ENCODE data around the gene CTNNA3.

The CTNNA3 gene

DNA sequence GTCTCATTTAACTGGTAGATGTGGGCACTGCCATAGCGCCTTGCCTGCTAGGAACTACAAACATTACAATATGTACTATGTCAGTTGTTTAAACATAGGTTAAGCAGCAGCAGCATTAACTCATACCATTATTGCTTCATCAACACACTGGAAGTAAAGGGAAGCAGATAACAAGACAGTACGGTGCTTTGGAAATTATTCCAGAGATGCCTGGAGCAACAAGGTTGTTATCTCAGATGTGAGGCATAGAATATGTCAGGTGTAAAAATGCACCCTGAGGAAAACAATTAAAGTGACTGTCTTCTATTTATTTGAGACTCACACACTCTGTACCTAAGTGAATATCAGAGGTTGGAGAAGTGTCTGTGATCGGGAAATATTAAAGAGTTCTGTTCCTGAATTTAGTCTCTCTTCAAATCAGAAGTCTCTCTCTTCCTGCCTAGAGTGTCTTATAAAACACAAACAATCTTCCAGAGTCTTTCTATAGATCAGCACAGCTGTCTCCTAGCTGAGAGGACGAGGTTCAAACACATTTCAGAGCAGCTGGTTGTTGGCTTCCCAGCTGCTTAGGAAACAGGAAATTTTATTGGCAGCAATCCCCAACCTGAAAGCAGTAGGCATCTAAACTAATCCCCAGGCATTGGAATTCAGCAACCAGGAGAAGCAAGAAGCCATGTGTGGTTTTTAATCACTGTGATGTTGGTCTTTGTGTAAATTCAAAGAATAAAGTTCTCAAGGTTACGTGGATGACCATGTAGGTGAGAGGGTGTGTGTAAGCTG lies 1764.5 kb downstream of the CTNNA3 start:
- H3K36me3 ChIP-seq (ENCODE audit: insufficient read depth, low read length): no peaks in the 10 kb centered on the region
- no peak overlapping the region for H2AFZ ChIP-seq (ENCODE audit: low read length)
- H4K20me1 ChIP-seq (ENCODE audit: insufficient read depth, low read length, poor library complexity, severe bottlenecking): no peaks in the 10 kb centered on the region

DNA sequence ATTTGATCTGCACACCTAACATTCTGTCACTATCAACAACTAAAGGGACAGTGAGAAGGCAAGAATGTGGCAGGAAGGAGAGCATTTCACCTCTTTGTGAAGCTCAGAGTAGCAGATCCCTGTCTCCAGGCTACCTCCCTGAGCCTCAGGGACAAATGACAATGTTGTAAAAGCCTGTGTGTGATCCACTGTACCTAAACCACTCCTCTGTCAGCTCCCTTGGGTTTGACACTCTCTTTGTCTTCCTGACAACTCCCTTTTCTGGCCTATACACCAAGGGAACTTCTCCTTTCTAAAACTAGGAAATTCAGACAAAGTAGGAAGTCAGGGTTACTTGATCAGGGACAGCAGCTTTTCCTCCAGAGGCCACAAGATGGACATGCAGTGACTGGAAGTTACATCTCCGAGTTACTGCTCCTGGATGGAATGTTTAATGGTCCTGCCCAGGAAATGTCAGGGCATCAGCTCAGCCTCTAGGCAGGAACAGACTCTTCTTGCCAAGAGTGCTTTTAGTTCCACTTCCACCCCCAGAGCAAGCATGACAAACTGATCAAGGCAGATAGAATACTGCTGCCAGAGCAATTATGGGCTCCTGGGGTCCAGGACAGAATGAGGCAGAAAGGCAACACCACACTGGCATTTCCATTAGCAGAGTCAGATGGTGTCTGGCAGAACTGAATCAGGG lies 1784.7 kb downstream of the CTNNA3 start:
- H3K36me3 ChIP-seq (ENCODE audit: insufficient read depth, low read length): no peaks in the 10 kb centered on the region
- TF ChIP-seq, protein P1, sequence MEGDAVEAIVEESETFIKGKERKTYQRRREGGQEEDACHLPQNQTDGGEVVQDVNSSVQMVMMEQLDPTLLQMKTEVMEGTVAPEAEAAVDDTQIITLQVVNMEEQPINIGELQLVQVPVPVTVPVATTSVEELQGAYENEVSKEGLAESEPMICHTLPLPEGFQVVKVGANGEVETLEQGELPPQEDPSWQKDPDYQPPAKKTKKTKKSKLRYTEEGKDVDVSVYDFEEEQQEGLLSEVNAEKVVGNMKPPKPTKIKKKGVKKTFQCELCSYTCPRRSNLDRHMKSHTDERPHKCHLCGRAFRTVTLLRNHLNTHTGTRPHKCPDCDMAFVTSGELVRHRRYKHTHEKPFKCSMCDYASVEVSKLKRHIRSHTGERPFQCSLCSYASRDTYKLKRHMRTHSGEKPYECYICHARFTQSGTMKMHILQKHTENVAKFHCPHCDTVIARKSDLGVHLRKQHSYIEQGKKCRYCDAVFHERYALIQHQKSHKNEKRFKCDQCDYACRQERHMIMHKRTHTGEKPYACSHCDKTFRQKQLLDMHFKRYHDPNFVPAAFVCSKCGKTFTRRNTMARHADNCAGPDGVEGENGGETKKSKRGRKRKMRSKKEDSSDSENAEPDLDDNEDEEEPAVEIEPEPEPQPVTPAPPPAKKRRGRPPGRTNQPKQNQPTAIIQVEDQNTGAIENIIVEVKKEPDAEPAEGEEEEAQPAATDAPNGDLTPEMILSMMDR (conservative IDR thresholded peaks at IDR 0.05; ENCODE audit: low read length): no peak
- TF ChIP-seq EZH2phosphoT487 (IDR thresholded peaks at IDR 0.05; ENCODE audit: borderline replicate concordance): no peak
- no peaks in the 10 kb centered on the region for H3K27me3 ChIP-seq (ENCODE audit: insufficient read depth, low read length, poor library complexity, severe bottlenecking)
- H3K9ac ChIP-seq (ENCODE audit: low read depth, low read length, poor library complexity, severe bottlenecking): no peak overlapping the region
- H4K20me1 ChIP-seq (ENCODE audit: insufficient read depth, low read length, poor library complexity, severe bottlenecking): no peaks in the 10 kb centered on the region
- no peaks in the 10 kb centered on the region for H3F3A ChIP-seq (ENCODE audit: low read depth)
- no peak overlapping the region for H2AFZ ChIP-seq (ENCODE audit: low read length)
- H3K4me2 ChIP-seq (ENCODE audit: low read depth, low read length, poor library complexity, severe bottlenecking): no peak overlapping the region
- H3K4me1 ChIP-seq (ENCODE audit: insufficient read depth, low read length, poor library complexity, severe bottlenecking): no peaks in the 10 kb centered on the region
- H3K4me3 ChIP-seq (ENCODE audit: low read length, poor library complexity, severe bottlenecking): no peak overlapping the region
- no peaks in the 10 kb centered on the region for H3K79me2 ChIP-seq (ENCODE audit: insufficient read depth, low read length)
- H3K9me2 ChIP-seq (replicated peaks; ENCODE audit: low read depth, low read length): no peaks in the 10 kb centered on the region
- no peaks in the 10 kb centered on the region; the same call in 1 of the 2 replicates for H3K9me3 ChIP-seq (ENCODE audit: insufficient read depth, low read depth, low read length)

More for the DNA sequence above, 1764.5 kb downstream of the CTNNA3 start:
- no peak overlapping the region for H3K9ac ChIP-seq (ENCODE audit: low read depth, low read length, poor library complexity, severe bottlenecking)
- no peaks in the 10 kb centered on the region for H3K27me3 ChIP-seq (ENCODE audit: insufficient read depth, low read length, poor library complexity, severe bottlenecking)
- H3K4me3 ChIP-seq (ENCODE audit: low read length, poor library complexity, severe bottlenecking): no peak overlapping the region
- no peaks in the 10 kb centered on the region for H3K4me1 ChIP-seq (ENCODE audit: insufficient read depth, low read length, poor library complexity, severe bottlenecking)
- TF ChIP-seq EZH2phosphoT487 (IDR thresholded peaks at IDR 0.05; ENCODE audit: borderline replicate concordance): no peak
- no peaks in the 10 kb centered on the region for H3K9me2 ChIP-seq (replicated peaks; ENCODE audit: low read depth, low read length)
- no peaks in the 10 kb centered on the region for H3F3A ChIP-seq (ENCODE audit: low read depth)
- H3K4me2 ChIP-seq (ENCODE audit: low read depth, low read length, poor library complexity, severe bottlenecking): no peak overlapping the region
- H3K79me2 ChIP-seq (ENCODE audit: insufficient read depth, low read length): no peaks in the 10 kb centered on the region
- no peaks in the 10 kb centered on the region for H3K9me3 ChIP-seq (ENCODE audit: insufficient read depth, low read depth, low read length)

DNA sequence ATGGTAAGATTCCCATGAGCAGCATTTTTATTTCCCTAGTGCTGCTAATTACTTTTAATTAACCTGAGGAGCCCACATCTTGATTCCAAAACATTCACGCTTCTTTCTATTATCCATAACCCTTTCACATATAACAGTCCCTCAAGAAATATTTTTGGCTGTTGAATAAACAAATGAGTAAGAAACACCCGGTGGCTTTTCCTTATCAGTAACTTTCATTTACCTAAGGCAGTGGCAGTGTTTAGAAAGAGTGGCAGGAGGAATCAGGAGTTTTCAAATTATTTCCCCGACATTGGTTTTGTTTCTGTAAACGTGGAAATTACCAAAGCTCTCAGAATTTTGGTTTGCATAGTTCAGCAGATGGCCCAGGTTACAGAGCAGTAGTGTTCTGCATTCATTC lies 1785.8 kb downstream of the CTNNA3 start:
- no peaks in the 10 kb centered on the region; the same call in 1 of the 2 replicates for H3K9me3 ChIP-seq (ENCODE audit: insufficient read depth, low read depth, low read length)
- no peak overlapping the region for H3K4me3 ChIP-seq (ENCODE audit: low read length, poor library complexity, severe bottlenecking)
- no peaks in the 10 kb centered on the region for H3F3A ChIP-seq (ENCODE audit: low read depth)
- H3K27me3 ChIP-seq (ENCODE audit: insufficient read depth, low read length, poor library complexity, severe bottlenecking): no peaks in the 10 kb centered on the region
- no peak overlapping the region for H3K4me2 ChIP-seq (ENCODE audit: low read depth, low read length, poor library complexity, severe bottlenecking)
- no peaks in the 10 kb centered on the region for H4K20me1 ChIP-seq (ENCODE audit: insufficient read depth, low read length, poor library complexity, severe bottlenecking)
- no peak overlapping the region for H2AFZ ChIP-seq (ENCODE audit: low read length)
- H3K9me2 ChIP-seq (replicated peaks; ENCODE audit: low read depth, low read length): no peaks in the 10 kb centered on the region
- no peaks in the 10 kb centered on the region for H3K36me3 ChIP-seq (ENCODE audit: insufficient read depth, low read length)
- no peak for TF ChIP-seq EZH2phosphoT487 (IDR thresholded peaks at IDR 0.05; ENCODE audit: borderline replicate concordance)
- TF ChIP-seq, protein P1 (conservative IDR thresholded peaks at IDR 0.05; ENCODE audit: low read length): no peak
- H3K79me2 ChIP-seq (ENCODE audit: insufficient read depth, low read length): no peaks in the 10 kb centered on the region
- no peaks in the 10 kb centered on the region for H3K4me1 ChIP-seq (ENCODE audit: insufficient read depth, low read length, poor library complexity, severe bottlenecking)
- no peak overlapping the region for H3K9ac ChIP-seq (ENCODE audit: low read depth, low read length, poor library complexity, severe bottlenecking)
